ENCODE results near the gene RNF39. TPM values are rescaled to one million over a fixed set of nuclear protein-coding genes. Genes with fewer than 3 reads are reported as not detected.

RNF39 gene
- total and polyA plus RNA-seq, 10 of the 15 experiments (the other 5 are each of a cell fraction or from before 2014, with no cell fraction given), result 0.04 to 0.11 TPM; not detected in 8

- ChIA-PET SMC1A (ENCODE audit: uncharacterized antibody, unreplicated experiment) (interaction anchor here (0.6 to 2.4 kb wide), 18 partner anchors 14 to 101 kb away, joined by 3 to 15 read pairs (median 4); no protein-coding TSS in a partner anchor), RAD21 (ENCODE audit: unreplicated experiment) (interaction anchor here (0.9 to 3.2 kb wide), 5 partner anchors 28 to 64 kb away, joined by 3 to 18 read pairs (median 3); no protein-coding TSS in a partner anchor)
- under 1% methylated on average over 46 of the region's 46 CpGs for WGBS (ENCODE audit: insufficient coverage, insufficient replicate concordance, low lambda C conversion rate, missing lambda C conversion rate)
- TF ChIP-seq TCF3 (IDR thresholded peaks at IDR 0.05; ENCODE audit: borderline replicate concordance, insufficient read depth, low read depth, low read length) (peak; percentile 22; the same call in 1 of the 2 replicates), ZBED1 (IDR thresholded peaks at IDR 0.05; ENCODE audit: borderline replicate concordance) (peak; percentile 70; the same call in 1 of the 2 replicates), BCL11A (IDR thresholded peaks at IDR 0.05; ENCODE audit: low read depth, low read length) (no peak), GATAD2B (conservative IDR thresholded peaks at IDR 0.05; ENCODE audit: low read depth) (peak; percentile 77; the same call in 1 of the 2 replicates), IRF3 (IDR thresholded peaks at IDR 0.05) (no peak), TBL1XR1 (IDR thresholded peaks at IDR 0.05; ENCODE audit: low read depth, low read length) (peak; percentile 30; the same call in 1 of the 2 replicates), RB1 (IDR thresholded peaks at IDR 0.05; ENCODE audit: borderline replicate concordance) (no peak; the same call in 1 of the 2 replicates), SPI1 (IDR thresholded peaks at IDR 0.05; ENCODE audit: borderline replicate concordance, insufficient read depth, low read depth, low read length) (peak; percentile 86), NR2F1 (conservative IDR thresholded peaks at IDR 0.05) (peak; percentile 95), NKRF (conservative IDR thresholded peaks at IDR 0.05) (peak; percentile 86), MXI1 (IDR thresholded peaks at IDR 0.05; ENCODE audit: low read depth, low read length) (peak; percentile 90), BRCA1 (IDR thresholded peaks at IDR 0.05; ENCODE audit: low read depth, low read length) (no peak), ZNF24 (IDR thresholded peaks at IDR 0.05) (no peak), HDAC6 (IDR thresholded peaks at IDR 0.05; ENCODE audit: unreplicated experiment) (no peak), EED (IDR thresholded peaks at IDR 0.05; ENCODE audit: low read depth) (peak; percentile 71), RAD51 (IDR thresholded peaks at IDR 0.05) (no peak), EGR1 (IDR thresholded peaks at IDR 0.05; ENCODE audit: borderline replicate concordance in 1 of 2, low read depth in 2 of 2, low read length in 2 of 2) (peak; percentile 62 to 81), USF1 (IDR thresholded peaks at IDR 0.05; ENCODE audit: borderline replicate concordance, extremely low read length, insufficient read depth, low read depth, low read length) (no peak), SUPT20H (IDR thresholded peaks at IDR 0.05; ENCODE audit: borderline replicate concordance, control insufficient read depth, low read depth, low read length) (no peak)
Measured at GRCh38 chr6:30066577-30067459, 8.8 kb downstream of the RNF39 start, which contains the start of gene PPP1R11. PPP1R11 (plus strand) TSS chr6:30067198; CDS start chr6:30067411, 213 bp downstream.

More at GRCh38 chr6:30066577-30067459, 8.8 kb downstream of the RNF39 start, which contains the start of gene PPP1R11:
- peak; percentile 99 for DNase-seq (ENCODE audit: low read depth, low spot score)
- peak within 1 kb of the TSS; percentile 84 for H3K4me3 ChIP-seq
- H2AFZ ChIP-seq (ENCODE audit: control insufficient read depth, low read depth, low read length), result peak within 1 kb of the TSS; percentile 99
- H3K79me2 ChIP-seq (ENCODE audit: control insufficient read depth, insufficient read depth, low read length), result peaks cover 20% of the 10 kb centered on the region
- no peaks in the 10 kb centered on the region for H3K9me3 ChIP-seq (replicated peaks; ENCODE audit: control insufficient read depth, insufficient read depth, low read length)
- BruUV-seq (replicated peaks), result no TSS peak
- peak; percentile 97 for FAIRE-seq
- H3K36me3 ChIP-seq (ENCODE audit: control insufficient read depth in 2 of 2, insufficient read depth in 2 of 2, low read length in 1 of 2), result no peaks in the 10 kb centered on the region
- H3K9ac ChIP-seq (ENCODE audit: control insufficient read depth, insufficient read depth, low read length), result peak within 1 kb of the TSS; percentile 70
- intact Hi-C loops (cut with micrococcal nuclease; ENCODE audit: unreplicated experiment) (no loop called here), in situ Hi-C loops (cut with MboI) (no loop called here)
- no peaks in the 10 kb centered on the region for H4K20me1 ChIP-seq (ENCODE audit: control insufficient read depth, insufficient read depth)
- peak within 1 kb of the TSS; percentile 88 for H3K27ac ChIP-seq (ENCODE audit: control insufficient read depth, insufficient read depth)
- no peaks in the 10 kb centered on the region for H3K4me1 ChIP-seq (ENCODE audit: control insufficient read depth, insufficient read depth, low read length)
- CTCF ChIA-PET, result interaction anchor here (0.7 to 3.2 kb wide), 7 partner anchors 10 to 417 kb away, joined by 3 to 19 read pairs (median 4); no protein-coding TSS in a partner anchor
- peak within 1 kb of the TSS; percentile 79 for H3K4me2 ChIP-seq (ENCODE audit: control insufficient read depth, insufficient read depth)
- peaks cover 0 to 3% of the 10 kb centered on the region in 2 experiments; a peak in 2 of 4 replicates for H3K27me3 ChIP-seq (replicated peaks in 1 of 2; ENCODE audit: control insufficient read depth in 2 of 2, insufficient read depth in 2 of 2, low read length in 1 of 2)
- POLR2A ChIA-PET, result interaction anchor here (0.8 to 1.7 kb wide), 11 partner anchors 9 to 417 kb away, joined by 3 to 14 read pairs (median 3); partner anchors contain the start of genes HLA-A and TRIM26
- ATAC-seq, result peak; percentile 99
